MM.1S (cell line): ENCODE results near the gene TCERG1.

Source experiments
- EZH2 ChIP-seq: fragments of 300-600 bp; sonication (generic); optimal IDR thresholded peaks from 2 replicates; pipeline ENCODE3; 2017; ENCODE audit warnings: low read depth, mild to moderate bottlenecking, antibody characterized with exemption, low read length, mixed read lengths
- TF ChIP-seq, protein P1 (sequence below): fragments of 300-600 bp; sonication (generic); IDR thresholded peaks from 2 replicates; pipeline ENCODE4 v1.5.1; 2016; ENCODE audit warnings: antibody characterized with exemption, low read length, mixed read lengths

DNA sequence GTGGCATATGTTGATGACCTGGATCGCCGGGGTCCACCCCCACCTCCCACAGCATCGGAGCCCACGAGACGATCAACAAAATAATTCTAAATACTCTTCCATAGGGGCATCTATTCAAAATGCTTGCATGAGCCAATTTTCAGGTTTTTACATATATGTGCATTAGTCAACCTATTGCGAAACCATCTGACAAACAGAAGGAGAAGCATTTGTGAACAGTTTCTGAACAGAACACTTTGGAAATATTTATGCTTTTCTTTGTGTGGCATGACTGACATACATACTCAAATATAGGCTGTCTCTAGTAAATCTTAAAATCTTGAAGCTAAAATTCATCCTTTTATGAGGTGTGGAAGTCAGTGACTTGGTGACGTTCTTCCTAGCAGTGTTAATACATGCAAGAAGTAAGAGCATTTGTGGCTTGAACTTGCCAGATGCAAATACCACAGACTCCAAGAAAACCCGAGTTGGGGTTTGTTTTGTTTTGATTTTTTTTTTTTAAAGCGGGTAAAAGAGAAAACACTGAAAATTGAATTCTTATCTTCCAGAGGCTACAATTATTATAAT lies 63.5 kb downstream of the TCERG1 start:
- TF ChIP-seq, protein P1, sequence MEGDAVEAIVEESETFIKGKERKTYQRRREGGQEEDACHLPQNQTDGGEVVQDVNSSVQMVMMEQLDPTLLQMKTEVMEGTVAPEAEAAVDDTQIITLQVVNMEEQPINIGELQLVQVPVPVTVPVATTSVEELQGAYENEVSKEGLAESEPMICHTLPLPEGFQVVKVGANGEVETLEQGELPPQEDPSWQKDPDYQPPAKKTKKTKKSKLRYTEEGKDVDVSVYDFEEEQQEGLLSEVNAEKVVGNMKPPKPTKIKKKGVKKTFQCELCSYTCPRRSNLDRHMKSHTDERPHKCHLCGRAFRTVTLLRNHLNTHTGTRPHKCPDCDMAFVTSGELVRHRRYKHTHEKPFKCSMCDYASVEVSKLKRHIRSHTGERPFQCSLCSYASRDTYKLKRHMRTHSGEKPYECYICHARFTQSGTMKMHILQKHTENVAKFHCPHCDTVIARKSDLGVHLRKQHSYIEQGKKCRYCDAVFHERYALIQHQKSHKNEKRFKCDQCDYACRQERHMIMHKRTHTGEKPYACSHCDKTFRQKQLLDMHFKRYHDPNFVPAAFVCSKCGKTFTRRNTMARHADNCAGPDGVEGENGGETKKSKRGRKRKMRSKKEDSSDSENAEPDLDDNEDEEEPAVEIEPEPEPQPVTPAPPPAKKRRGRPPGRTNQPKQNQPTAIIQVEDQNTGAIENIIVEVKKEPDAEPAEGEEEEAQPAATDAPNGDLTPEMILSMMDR: no peak
- no peak for TF ChIP-seq EZH2
